ENCODE measurements around the gene SERBP1.

DNA sequence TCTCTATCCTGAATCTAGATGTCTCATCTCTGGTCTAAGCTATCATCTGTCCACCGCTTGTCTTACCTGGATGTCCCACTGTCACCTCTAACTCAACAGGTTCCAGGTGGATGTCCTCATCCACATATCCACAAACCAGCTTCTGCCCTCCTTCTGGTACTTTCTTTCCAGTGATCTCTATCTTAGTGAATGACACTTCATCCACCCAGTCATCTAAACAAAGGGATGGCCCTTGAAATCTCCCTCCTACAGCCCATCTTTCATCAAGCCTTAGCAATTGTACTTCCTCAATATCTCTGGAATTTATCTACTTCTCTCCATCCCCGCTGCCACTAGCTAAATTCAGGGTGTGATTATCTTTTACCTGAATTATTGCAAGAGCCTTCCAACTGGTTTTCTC is 33.9 kb upstream of the SERBP1 start:
- TF ChIP-seq CTCF (tag by site-specific recombination; IDR thresholded peaks at IDR 0.05) (no peak), TCF7L2 (IDR thresholded peaks at IDR 0.05; ENCODE audit: borderline replicate concordance, low read depth, low read length) (no peak), ZNF473 (tag by site-specific recombination; IDR thresholded peaks at IDR 0.05) (no peak), ZNF114 (tag by site-specific recombination; IDR thresholded peaks at IDR 0.05) (no peak), ZNF629 (tag by site-specific recombination; IDR thresholded peaks at IDR 0.05) (no peak)
- TF ChIP-seq, protein P1, sequence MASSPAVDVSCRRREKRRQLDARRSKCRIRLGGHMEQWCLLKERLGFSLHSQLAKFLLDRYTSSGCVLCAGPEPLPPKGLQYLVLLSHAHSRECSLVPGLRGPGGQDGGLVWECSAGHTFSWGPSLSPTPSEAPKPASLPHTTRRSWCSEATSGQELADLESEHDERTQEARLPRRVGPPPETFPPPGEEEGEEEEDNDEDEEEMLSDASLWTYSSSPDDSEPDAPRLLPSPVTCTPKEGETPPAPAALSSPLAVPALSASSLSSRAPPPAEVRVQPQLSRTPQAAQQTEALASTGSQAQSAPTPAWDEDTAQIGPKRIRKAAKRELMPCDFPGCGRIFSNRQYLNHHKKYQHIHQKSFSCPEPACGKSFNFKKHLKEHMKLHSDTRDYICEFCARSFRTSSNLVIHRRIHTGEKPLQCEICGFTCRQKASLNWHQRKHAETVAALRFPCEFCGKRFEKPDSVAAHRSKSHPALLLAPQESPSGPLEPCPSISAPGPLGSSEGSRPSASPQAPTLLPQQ (tag by site-specific recombination; IDR thresholded peaks at IDR 0.05), result no peak
